ENCODE data around the gene CCDC154.

DNA sequence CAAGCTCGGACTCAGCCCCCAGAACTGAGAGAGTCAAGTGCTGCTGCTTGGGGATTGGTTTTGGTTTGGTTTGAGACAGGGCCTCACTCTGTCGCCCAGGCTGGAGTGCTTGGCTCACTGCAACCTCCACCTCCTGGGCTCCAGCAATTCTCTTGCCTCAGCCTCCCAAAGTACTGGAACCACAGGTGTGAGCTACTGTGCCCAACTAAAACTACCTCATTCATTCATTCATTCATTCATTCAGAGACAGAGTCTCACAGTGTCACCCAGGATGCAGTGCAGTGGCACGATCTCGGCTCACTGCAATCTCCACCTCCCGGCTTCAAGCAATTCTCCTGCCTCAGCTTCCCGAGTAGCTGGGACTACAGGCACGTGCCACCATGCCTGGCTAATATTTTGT, 54.6 kb downstream of the CCDC154 start:
- TF ChIP-seq, protein P1, sequence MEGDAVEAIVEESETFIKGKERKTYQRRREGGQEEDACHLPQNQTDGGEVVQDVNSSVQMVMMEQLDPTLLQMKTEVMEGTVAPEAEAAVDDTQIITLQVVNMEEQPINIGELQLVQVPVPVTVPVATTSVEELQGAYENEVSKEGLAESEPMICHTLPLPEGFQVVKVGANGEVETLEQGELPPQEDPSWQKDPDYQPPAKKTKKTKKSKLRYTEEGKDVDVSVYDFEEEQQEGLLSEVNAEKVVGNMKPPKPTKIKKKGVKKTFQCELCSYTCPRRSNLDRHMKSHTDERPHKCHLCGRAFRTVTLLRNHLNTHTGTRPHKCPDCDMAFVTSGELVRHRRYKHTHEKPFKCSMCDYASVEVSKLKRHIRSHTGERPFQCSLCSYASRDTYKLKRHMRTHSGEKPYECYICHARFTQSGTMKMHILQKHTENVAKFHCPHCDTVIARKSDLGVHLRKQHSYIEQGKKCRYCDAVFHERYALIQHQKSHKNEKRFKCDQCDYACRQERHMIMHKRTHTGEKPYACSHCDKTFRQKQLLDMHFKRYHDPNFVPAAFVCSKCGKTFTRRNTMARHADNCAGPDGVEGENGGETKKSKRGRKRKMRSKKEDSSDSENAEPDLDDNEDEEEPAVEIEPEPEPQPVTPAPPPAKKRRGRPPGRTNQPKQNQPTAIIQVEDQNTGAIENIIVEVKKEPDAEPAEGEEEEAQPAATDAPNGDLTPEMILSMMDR (optimal IDR thresholded peaks at IDR 0.05 in 1 of 3, IDR thresholded peaks at IDR 0.05 in 1 of 3, conservative IDR thresholded peaks at IDR 0.05 in 1 of 3; ENCODE audit: extremely low read depth in 1 of 3, insufficient read depth in 2 of 3, low read length in 3 of 3): no peak
- no peak for TF ChIP-seq EZH2 (IDR thresholded peaks at IDR 0.05; ENCODE audit: low read length)
